SK-N-SH (cell line): ENCODE measurements around the gene RSU1. TPM values are rescaled to one million over a fixed set of nuclear protein-coding genes. Genes with fewer than 3 reads are reported as not detected.

Source experiments
- CTCF ChIA-PET: fragments of 300-600, 350-600 bp; formaldehyde crosslinking; extraction: SDS; loops from one replicate; lab custom pipeline; 2021; lab: Yijun Ruan, JAX
- POLR2A ChIA-PET: fragments of 350-600 bp; sonication (Branson Sonifier 250); formaldehyde crosslinking; extraction: SDS; loops from one replicate; lab custom pipeline; 2020; ENCODE audit warnings: antibody characterized with exemption, inconsistent platforms; lab: Yijun Ruan, JAX
- DNase-seq: peaks from one replicate; pipeline ENCODE4 v3.0.0; 2012
- H2AFZ ChIP-seq: fragments of 200-600 bp; sonication (generic); 2 replicates; pipeline ENCODE4 v1.8.1; 2016; ENCODE audit warnings: antibody characterized with exemption, mild to moderate bottlenecking, low read depth
- H3F3A ChIP-seq: fragments of 200-600 bp; sonication (generic); replicated peaks from 2 replicates; pipeline ENCODE3; 2016; ENCODE audit warnings: antibody characterized with exemption, mild to moderate bottlenecking; ENCODE audit not compliant: insufficient read depth
- H3K27ac ChIP-seq, 2 experiments: fragments of 200-500 bp in 1 of 2; fragments of 200-600 bp in 1 of 2; sonication (Bioruptor generic) in 1 of 2; sonication (generic), shearing (Covaris generic) in 1 of 2; 2 replicates each; pipeline versions ENCODE4 v1.5.1 to v1.6.1; 2014 to 2016; ENCODE audit warnings: low read depth in 2 of 2, inconsistent platforms in 1 of 2, low read length in 1 of 2, mild to moderate bottlenecking in 1 of 2, mixed read lengths in 1 of 2
- H3K27me3 ChIP-seq: fragments of 200-600 bp; sonication (generic), shearing (Covaris generic); 2 replicates; pipeline ENCODE4 v1.6.1; 2016; ENCODE audit warnings: mixed run types; ENCODE audit not compliant: insufficient read depth
- H3K36me3 ChIP-seq, 2 experiments: fragments of 200-500 bp in 1 of 2; fragments of 200-600 bp in 1 of 2; sonication (Bioruptor generic) in 1 of 2; sonication (generic) in 1 of 2; replicated peaks in 1 of 2; 2 replicates each; pipeline versions ENCODE3 to v1.5.1; 2014 to 2016; ENCODE audit warnings: low read length in 1 of 2, mild to moderate bottlenecking in 1 of 2; ENCODE audit not compliant: insufficient read depth in 2 of 2, control insufficient read depth in 1 of 2
- H3K4me1 ChIP-seq, 2 experiments: fragments of 200-500 bp in 1 of 2; fragments of 200-600 bp in 1 of 2; sonication (Bioruptor generic) in 1 of 2; sonication (generic), shearing (Covaris generic) in 1 of 2; 2 replicates each; pipeline versions ENCODE4 v1.5.1 to v1.6.1; 2014 to 2016; ENCODE audit warnings: low read depth in 1 of 2, low read length in 1 of 2, mixed run types in 1 of 2; ENCODE audit not compliant: insufficient read depth in 2 of 2, control insufficient read depth in 1 of 2
- H3K4me2 ChIP-seq: fragments of 200-600 bp; sonication (generic), shearing (Covaris generic); 2 replicates; pipeline ENCODE4 v1.6.1; 2017; ENCODE audit warnings: mixed run types
- H3K4me3 ChIP-seq, 2 experiments: fragments of 200-500 bp in 1 of 2; fragments of 200-600 bp in 1 of 2; sonication (Bioruptor generic) in 1 of 2; sonication (generic), shearing (Covaris generic) in 1 of 2; 2 replicates each; pipeline versions ENCODE4 v1.5.1 to v1.8.1; 2014 to 2016; ENCODE audit warnings: low read depth in 2 of 2, inconsistent platforms in 1 of 2, low read length in 1 of 2, mild to moderate bottlenecking in 1 of 2, mixed read lengths in 1 of 2, moderate library complexity in 1 of 2
- H3K79me2 ChIP-seq: fragments of 200-600 bp; sonication (generic); 2 replicates; pipeline ENCODE4 v1.8.1; 2017; ENCODE audit warnings: mild to moderate bottlenecking; ENCODE audit not compliant: insufficient read depth
- H3K9ac ChIP-seq: fragments of 200-600 bp; sonication (generic); 2 replicates; pipeline ENCODE4 v1.6.1; 2017; ENCODE audit warnings: mixed run types
- H3K9me2 ChIP-seq: fragments of 200-600 bp; sonication (generic); 2 replicates; pipeline ENCODE4 v1.6.1; 2017; ENCODE audit warnings: mixed run types
- H3K9me3 ChIP-seq: fragments of 200-600 bp; sonication (generic); 2 replicates; pipeline ENCODE4 v1.6.1; 2017; ENCODE audit warnings: mixed run types, mild to moderate bottlenecking, moderate library complexity
- H4K20me1 ChIP-seq: fragments of 200-600 bp; sonication (generic); 2 replicates; pipeline ENCODE4 v1.6.1; 2017; ENCODE audit warnings: mild to moderate bottlenecking, mixed run types; ENCODE audit not compliant: insufficient read depth
- CHD2 ChIP-seq: fragments of 150-350 bp; IDR thresholded peaks from 2 replicates; pipeline ENCODE4 v1.6.1; 2018; ENCODE audit warnings: low read length; ENCODE audit not compliant: partially characterized antibody
- CTCF ChIP-seq: fragments of 200-600 bp; sonication (generic); IDR thresholded peaks from 2 replicates; pipeline ENCODE4 v1.6.1; 2017; ENCODE audit warnings: antibody characterized with exemption, mild to moderate bottlenecking, moderate library complexity
- ELF1 ChIP-seq: IDR thresholded peaks from 2 replicates; pipeline ENCODE4 v1.4.0; 2012
- EZH2phosphoT487 ChIP-seq: fragments of 200-600 bp; sonication (generic); IDR thresholded peaks from 2 replicates; pipeline ENCODE4 v1.6.1; 2017; ENCODE audit warnings: low read depth, mixed run types, mild to moderate bottlenecking, antibody characterized with exemption, moderate library complexity, borderline replicate concordance
- FOSL2 ChIP-seq: IDR thresholded peaks from 2 replicates; pipeline ENCODE4 v1.4.0; 2012; ENCODE audit warnings: low read depth, mild to moderate bottlenecking, moderate library complexity, borderline replicate concordance
- FOXM1 ChIP-seq: IDR thresholded peaks from 2 replicates; pipeline ENCODE4 v1.4.0; 2012; ENCODE audit warnings: low read depth, mild to moderate bottlenecking
- GATA2 ChIP-seq: sonication (generic); formaldehyde crosslinking; IDR thresholded peaks from 2 replicates; pipeline ENCODE4 v1.5.0; 2020; ENCODE audit warnings: mild to moderate bottlenecking, missing genetic modification reagents
- JUND ChIP-seq: IDR thresholded peaks from 2 replicates; pipeline ENCODE4 v1.4.0; 2012
- MAX ChIP-seq: IDR thresholded peaks from 2 replicates; pipeline ENCODE4 v1.4.0; 2012; ENCODE audit warnings: low read depth
- NFIC ChIP-seq: IDR thresholded peaks from 2 replicates; pipeline ENCODE4 v1.4.0; 2012; ENCODE audit warnings: borderline replicate concordance
- NRF1 ChIP-seq: IDR thresholded peaks from 2 replicates; pipeline ENCODE4 v1.6.1; 2012; ENCODE audit warnings: low read depth, mild to moderate bottlenecking, low read length
- POLR2AphosphoS5 ChIP-seq: IDR thresholded peaks from 2 replicates; pipeline ENCODE4 v1.6.1; 2012; ENCODE audit warnings: low read depth, low read length
- RAD21 ChIP-seq: IDR thresholded peaks from 2 replicates; pipeline ENCODE4 v1.6.1; 2012; ENCODE audit warnings: mild to moderate bottlenecking, low read length
- RCOR1 ChIP-seq: fragments of 150-350 bp; IDR thresholded peaks from 2 replicates; pipeline ENCODE4 v1.6.1; 2017; ENCODE audit warnings: antibody characterized with exemption, low read length
- RFX5 ChIP-seq: IDR thresholded peaks from 2 replicates; pipeline ENCODE4 v1.6.1; 2012; ENCODE audit warnings: mild to moderate bottlenecking, improper control_type of control experiment, low read length
- SIN3A ChIP-seq: IDR thresholded peaks from 2 replicates; pipeline ENCODE4 v1.6.1; 2012; ENCODE audit warnings: low read depth, mild to moderate bottlenecking, low read length, moderate library complexity, borderline replicate concordance
- SMC3 ChIP-seq: IDR thresholded peaks from 2 replicates; pipeline ENCODE4 v1.6.1; 2012; ENCODE audit warnings: low read depth, low read length, improper control_type of control experiment
- TAF1 ChIP-seq: IDR thresholded peaks from 2 replicates; pipeline ENCODE4 v1.6.1; 2012; ENCODE audit warnings: low read depth, mild to moderate bottlenecking, low read length, moderate library complexity, borderline replicate concordance
- TEAD4 ChIP-seq: IDR thresholded peaks from 2 replicates; pipeline ENCODE4 v1.4.0; 2012; ENCODE audit warnings: mild to moderate bottlenecking, borderline replicate concordance; ENCODE audit not compliant: insufficient read depth
- USF2 ChIP-seq: fragments of 150-350 bp; IDR thresholded peaks from 2 replicates; pipeline ENCODE4 v1.6.1; 2017; ENCODE audit warnings: antibody characterized with exemption, low read length, low read depth, borderline replicate concordance
- YY1 ChIP-seq: IDR thresholded peaks from 2 replicates; pipeline ENCODE4 v1.4.0; 2012; ENCODE audit warnings: low read depth, mild to moderate bottlenecking
- ZBTB33 ChIP-seq: IDR thresholded peaks from 2 replicates; pipeline ENCODE4 v1.4.0; 2012; ENCODE audit warnings: low read depth, borderline replicate concordance
- WGBS: methylation state at CpG from one replicate; pipeline ENCODE4 v1.1.6; 2017; ENCODE audit warnings: low lambda C conversion rate; 5-methylcytosine and 5-hydroxymethylcytosine counted together
- polyA plus RNA-seq, 3 experiments: library from polyadenylated mRNA; depleted of rRNA; stranded (reverse); fragments of >200 nt; gene quantifications; 2 replicates each; pipeline ENCODE4 v1.2.3, GENCODE V29; 2012
- TF ChIP-seq, protein P1 (sequence below): IDR thresholded peaks from 2 replicates; pipeline ENCODE4; 2012

The RSU1 gene
- polyA plus RNA-seq, 1 of the 3 experiments (the other 2 are of a cell fraction) = 59.8 TPM

- no peaks in the 10 kb centered on the region for H4K20me1 ChIP-seq
- H3K4me2 ChIP-seq = no peak overlapping the region
- no peaks in the 10 kb centered on the region for H3K36me3 ChIP-seq
- no peak overlapping the region for H3K4me3 ChIP-seq
- POLR2A ChIA-PET = no interaction called here
- no peaks in the 10 kb centered on the region for H3F3A ChIP-seq
- no peak overlapping the region for H3K9ac ChIP-seq
- H3K9me2 ChIP-seq = no peaks in the 10 kb centered on the region
- no peak overlapping the region for H3K27ac ChIP-seq
- no peaks in the 10 kb centered on the region for H3K9me3 ChIP-seq
- no peaks in the 10 kb centered on the region for H3K4me1 ChIP-seq
- H2AFZ ChIP-seq = no peak overlapping the region
- no peaks in the 10 kb centered on the region for H3K79me2 ChIP-seq
- DNase-seq = no peak
- CTCF ChIA-PET = no interaction called here
- WGBS = 71% methylated on average over 3 of the region's 3 CpGs
- TF ChIP-seq RFX5 (no peak), EZH2phosphoT487 (no peak), SIN3A (no peak), YY1 (no peak), NFIC (no peak), CHD2 (no peak), SMC3 (no peak), RCOR1 (no peak), ELF1 (no peak), RAD21 (no peak), FOSL2 (no peak), USF2 (no peak), TEAD4 (no peak), POLR2AphosphoS5 (no peak), JUND (no peak)
- TF ChIP-seq, protein P1, sequence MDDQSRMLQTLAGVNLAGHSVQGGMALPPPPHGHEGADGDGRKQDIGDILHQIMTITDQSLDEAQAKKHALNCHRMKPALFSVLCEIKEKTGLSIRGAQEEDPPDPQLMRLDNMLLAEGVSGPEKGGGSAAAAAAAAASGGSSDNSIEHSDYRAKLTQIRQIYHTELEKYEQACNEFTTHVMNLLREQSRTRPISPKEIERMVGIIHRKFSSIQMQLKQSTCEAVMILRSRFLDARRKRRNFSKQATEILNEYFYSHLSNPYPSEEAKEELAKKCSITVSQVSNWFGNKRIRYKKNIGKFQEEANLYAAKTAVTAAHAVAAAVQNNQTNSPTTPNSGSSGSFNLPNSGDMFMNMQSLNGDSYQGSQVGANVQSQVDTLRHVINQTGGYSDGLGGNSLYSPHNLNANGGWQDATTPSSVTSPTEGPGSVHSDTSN = no peak
- TF ChIP-seq, all 33 proteins: peak for 0
- no peaks in the 10 kb centered on the region for H3K27me3 ChIP-seq
Measured at GRCh38 chr10:16581202-16581601, 236.0 kb downstream of the RSU1 start.

DNA sequence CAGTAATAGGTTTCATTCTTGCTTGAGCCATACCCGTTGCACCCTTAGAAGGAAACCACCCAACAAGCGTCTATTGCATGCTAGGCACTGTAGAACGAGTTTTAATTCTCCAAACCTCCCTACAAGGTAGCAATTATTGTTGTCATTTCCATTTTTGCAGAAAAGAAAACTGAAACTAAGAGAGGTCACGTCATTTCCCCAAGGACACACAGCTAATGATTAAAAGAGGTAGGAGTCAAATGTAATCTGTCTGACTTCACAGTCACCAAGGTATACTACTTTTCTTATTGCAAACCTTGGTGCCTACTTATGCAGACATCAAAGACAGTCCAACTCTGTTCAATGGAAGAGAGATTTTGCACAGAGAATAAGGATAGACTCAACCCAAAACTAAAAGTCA lies 246.5 kb downstream of the RSU1 start:
- Histone ChIP-seq H3K4me1 (no peaks in the 10 kb centered on the region), H3K27ac (no peak overlapping the region), H3K9ac (no peak overlapping the region), H3F3A (no peaks in the 10 kb centered on the region), H3K4me2 (no peak overlapping the region), H3K79me2 (no peaks in the 10 kb centered on the region), H3K36me3 (no peaks in the 10 kb centered on the region), H3K4me3 (no peak overlapping the region), H2AFZ (no peak overlapping the region), H4K20me1 (no peaks in the 10 kb centered on the region), H3K27me3 (no peaks in the 10 kb centered on the region), H3K9me2 (no peaks in the 10 kb centered on the region), H3K9me3 (no peaks in the 10 kb centered on the region)
- ChIA-PET POLR2A (no interaction called here), CTCF (interaction anchor here (1.0 kb wide), 1 partner anchor 26 kb away, joined by 4 read pairs; no protein-coding TSS in a partner anchor)
- DNase-seq = no peak
- WGBS = 37% methylated on average over 4 of the region's 4 CpGs
- no peak for TF ChIP-seq ELF1
- TF ChIP-seq YY1 = no peak
- no peak for TF ChIP-seq NFIC
- no peak for TF ChIP-seq NRF1
- TF ChIP-seq TAF1 = no peak
- TF ChIP-seq GATA2 (CRISPR knock-in tag) = no peak
- no peak for TF ChIP-seq USF2
- no peak for TF ChIP-seq ZBTB33
- no peak for TF ChIP-seq MAX
- TF ChIP-seq RAD21 = no peak
- TF ChIP-seq TEAD4 = no peak
- no peak for TF ChIP-seq POLR2AphosphoS5
- TF ChIP-seq CTCF = no peak
- no peak for TF ChIP-seq FOXM1
